ENCODE results near the gene LGI2.

The LGI2 gene

DNA sequence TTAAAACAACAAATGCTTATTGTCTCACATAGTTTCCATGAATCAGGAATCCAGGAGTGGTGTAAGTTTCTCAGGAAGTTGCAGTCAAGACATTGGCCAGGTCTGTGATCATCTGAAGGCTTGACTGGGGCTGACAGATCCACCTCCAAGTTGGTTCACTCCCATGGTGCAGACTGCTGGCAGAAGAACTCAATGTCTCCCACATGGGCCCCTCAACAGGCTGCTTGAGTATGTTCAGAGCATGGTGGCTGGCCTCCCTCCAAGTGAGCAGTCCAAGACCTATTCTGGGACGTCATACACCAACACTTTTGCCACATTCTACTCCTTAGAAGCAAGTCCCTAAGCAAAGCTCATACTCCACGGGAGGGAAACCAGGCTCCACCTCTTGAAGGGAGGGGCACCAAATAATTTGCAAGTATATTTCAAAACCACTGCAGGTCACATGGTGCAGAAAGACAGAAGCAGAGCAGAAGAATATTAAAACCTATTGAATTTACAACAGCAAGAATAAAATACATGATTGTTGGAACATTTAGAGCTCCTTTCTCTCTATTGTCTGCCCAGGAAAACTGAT, 35.3 kb downstream of the LGI2 start:
- DNase-seq (ENCODE audit: low read depth in 2 of 2) = no peak

DNA sequence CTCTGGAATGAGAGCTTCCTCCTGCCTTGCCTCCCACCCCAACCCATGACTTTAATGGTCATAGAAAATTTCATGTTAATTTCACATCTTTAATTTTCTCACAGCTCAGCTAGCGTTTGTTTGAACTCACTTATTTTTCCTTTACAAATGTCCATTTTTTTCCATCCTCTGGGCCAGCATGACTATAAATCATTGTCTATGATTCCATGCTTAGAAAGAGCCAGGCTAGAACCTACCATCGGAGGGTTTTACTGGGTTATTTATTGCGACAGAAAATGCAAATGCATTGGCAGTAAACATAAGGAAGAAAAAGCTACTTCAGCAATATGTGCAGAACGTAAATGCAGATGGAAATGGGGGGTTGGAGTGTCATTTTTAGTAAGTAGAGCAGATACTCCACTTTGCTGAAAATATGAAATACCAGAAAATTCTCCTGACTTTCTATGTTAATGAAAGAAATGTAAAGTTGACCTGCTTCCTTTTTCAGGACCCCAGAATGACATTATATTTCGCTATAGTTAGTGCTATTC, 37.1 kb downstream of the LGI2 start:
- DNase-seq (ENCODE audit: low read depth in 2 of 2) = no peak

DNA sequence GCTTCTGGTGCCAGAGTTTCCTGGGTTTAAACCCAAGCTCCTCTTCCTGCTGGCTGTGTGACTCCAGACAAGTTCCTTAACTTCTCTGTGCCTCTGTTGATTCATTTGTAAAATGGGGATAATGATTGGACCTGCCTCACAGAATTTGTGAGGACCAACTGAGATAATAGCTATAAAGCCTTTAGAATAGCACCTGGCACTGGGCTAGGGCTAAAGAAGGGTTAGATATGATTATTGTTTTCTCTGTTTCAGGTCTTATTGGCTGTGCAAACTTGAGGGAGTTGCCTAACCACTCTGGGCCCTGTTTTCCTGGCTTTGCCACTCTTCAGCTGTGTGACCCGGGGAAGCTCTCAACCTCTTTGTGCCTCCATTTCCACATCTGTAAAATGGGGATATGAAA, 37.8 kb downstream of the LGI2 start:
- DNase-seq (ENCODE audit: low read depth in 2 of 2) = no peak

DNA sequence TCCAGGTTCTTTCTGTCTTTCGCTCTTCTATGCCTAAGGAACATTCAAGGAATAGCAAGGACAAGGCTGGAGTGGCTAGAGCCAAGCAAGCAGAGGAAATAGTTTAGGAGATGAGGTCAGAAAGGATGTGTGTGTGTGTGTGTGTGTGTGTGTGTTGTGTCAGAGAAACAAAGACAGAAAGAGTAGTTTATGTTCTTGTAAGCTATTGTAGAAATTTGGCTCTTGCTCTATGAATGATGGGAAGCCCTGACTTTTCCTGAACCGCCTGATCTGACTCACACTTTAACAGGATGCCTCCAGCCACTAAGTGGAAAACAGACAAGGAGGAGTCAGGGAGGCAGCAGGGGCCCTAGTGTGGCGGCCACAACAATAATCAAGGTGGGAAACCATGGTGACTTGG, 39.7 kb downstream of the LGI2 start:
- no peak for DNase-seq (ENCODE audit: low read depth in 2 of 2)

DNA sequence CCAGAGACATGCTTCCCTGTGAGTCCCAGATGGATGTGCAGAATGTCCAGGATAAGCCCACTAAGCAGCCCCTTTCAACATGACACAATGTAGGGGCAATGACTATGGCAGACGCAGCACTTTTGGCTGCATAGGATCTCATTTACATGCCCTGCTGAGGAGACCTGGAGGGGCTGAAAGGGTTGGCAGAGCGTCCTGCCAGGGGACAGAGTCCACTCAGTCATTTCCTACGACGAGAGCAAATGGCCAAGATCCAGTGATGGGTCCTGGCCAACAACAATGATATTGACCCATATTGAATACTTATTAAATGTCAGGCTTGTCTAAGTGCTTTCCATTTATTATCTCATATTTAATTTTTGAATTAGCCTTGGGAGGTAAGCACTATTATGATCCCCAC, 41.4 kb downstream of the LGI2 start:
- DNase-seq (ENCODE audit: low read depth in 2 of 2) = no peak

DNA sequence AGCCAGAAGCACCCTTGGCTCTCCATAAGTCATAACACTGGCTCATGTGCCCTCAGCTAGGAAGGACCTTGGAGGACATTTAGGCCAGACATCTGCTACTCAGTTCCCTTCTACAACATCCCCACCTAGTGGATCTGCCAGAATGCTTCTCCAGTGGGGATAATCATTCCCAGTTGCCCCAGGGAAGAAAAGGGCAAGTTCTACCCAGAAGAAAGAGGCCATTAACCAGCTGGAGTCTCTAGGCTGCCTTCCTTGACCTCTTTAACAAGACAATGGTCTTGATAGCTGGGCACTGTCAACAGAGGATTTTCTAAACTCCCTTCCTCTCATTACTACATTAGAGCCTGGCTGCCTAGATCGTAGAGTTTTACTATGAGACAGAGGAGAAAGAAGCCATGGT, 42.0 kb downstream of the LGI2 start:
- no peak for DNase-seq (ENCODE audit: low read depth in 2 of 2)

DNA sequence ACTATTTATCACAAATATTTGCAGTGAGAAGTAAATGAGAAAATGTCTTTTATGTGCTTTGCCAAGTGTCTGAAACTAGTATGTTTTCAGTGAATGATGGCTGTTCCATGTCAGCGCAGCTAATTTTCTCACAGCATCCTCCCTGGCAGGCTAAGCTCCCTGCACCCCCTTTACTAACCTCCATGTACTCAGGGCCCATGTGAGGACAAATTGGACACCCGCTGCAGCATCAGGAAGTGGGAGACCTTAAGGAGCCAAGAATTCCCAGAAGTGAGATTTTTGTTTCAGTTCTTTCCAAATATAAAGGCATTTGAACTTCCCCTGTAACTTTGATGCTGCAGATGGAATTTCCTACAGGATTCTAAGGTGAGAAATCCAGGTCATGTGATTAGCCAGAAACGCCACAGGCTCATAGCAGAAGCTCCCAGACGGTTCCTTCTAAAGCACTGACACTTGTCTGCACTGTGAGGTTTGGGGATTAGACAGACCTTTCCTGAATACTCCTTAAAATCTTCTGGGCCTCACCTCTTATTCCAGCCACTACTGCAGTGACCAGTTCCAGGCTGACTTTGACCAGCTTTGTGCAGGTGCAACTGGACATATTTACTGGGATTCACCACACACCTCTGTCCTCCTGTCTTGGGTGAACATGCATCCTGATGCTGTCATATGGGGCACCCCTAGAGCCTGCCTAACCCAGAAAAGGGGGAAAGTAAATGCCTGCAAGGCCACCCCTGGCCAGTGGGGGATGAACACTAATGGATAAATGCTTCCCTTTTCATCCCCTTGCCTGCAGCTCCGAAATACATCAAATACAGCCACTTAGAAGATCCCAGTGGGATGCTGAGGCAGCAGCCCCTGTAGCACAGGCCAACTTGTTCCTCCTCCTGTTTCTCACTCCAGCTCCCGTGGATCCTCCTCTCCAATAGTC, 45.9 kb downstream of the LGI2 start:
- DNase-seq (ENCODE audit: low read depth in 2 of 2) = no peak

DNA sequence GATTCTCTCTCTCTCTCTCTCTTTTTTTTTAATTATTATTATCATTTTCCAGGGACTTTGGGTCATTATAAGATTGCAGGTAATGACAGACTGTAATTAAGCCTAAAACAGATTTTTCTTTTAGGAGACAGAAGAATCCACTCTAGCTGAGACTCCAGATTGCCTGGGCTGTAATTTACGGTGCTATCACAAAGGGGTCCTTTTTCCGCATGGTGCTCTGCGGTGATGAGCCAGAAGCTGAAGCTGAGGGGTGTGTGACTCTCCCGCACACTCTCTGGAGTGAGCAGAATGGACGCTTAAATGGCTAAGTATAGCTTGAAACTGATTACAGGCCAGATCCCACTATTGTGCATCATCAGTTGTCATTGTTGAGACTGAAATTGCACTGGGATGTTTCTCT, 50.0 kb downstream of the LGI2 start:
- no peak for DNase-seq (ENCODE audit: low read depth in 2 of 2)

DNA sequence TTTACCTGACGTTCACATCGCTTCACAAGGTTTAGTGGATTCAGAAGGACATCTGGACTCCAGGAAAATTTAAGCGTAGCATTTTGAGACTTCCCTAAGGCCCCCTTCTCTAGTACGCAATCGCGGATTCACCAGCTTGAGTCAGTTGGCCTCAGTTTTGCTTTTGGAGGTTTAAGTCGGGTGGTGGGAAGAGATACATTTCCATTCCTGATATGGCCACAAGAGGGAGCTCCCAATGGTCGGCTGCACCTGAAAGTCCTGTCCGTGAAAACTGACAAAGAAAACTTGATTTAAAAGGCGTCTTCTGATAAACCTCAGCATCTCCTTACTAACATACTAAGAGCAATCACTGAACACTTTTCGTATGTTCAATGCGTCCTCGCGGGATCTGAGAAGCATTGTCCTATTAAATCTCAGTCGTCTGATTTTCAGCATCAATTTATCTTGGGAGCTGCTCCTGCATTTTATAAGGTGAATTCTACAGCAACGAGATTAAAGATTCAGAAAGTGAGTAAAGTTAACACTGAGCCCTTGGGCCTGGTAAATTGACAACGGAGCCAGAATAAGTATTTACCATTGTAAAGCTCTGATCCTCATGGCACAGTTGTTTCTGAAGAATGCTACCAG, 50.6 kb downstream of the LGI2 start:
- peak; percentile 10 to 31 for DNase-seq (ENCODE audit: low read depth in 2 of 2)

DNA sequence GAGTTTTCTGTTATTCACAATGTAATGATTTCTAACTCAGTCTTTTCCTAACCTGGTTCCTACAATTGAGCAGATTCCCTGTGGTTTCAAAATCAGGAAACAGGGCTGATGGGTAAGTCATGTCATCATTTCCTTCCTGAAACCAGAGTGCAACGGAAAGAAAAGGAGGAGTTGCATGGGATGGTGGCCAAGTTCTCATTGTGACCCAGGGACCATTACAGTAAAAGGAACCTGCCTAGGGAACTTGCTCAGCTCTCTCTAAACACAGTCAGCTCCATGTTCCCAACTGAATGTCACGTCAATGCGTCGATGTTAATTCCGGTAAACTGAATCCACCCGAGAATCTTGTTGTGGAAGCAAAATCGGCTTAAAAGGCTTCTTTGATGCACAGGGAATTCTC, 51.2 kb downstream of the LGI2 start:
- DNase-seq (ENCODE audit: low read depth in 2 of 2) = no peak

DNA sequence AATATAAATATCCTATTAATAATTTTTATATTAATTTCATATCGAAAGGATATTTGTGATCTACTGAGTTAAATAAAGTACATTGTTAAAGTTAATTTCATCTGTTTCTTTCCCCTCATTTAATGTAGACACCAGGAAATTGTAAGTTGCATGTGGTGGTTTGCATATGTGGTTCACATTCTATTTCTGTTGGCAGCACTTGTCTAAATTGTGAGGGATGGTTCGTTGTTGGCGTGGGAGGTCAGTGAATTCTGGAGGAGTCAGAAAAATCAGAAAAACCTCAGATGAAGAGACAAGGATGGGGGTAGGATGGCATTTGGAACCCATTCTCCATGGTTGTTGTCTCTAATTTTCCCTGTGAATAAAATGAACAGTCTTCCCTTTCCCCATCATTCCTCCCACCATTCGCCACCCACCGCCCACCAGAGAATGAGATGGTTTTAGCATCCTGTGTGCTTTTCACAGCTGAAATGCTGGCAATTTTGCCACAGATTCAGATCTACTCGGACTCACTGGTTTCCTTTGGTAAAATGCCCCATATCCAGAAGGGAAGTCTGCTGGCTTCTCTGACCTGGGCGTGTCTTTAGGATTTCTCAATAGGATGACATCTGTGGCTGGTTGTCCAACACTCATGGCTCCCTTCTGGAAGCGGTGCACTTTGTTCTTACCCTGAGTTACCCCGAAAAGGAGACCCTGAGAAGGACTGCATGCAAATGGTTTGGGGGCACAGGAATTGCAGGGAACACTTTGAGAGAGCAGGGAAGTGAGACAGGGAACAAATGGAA, 52.3 kb downstream of the LGI2 start:
- DNase-seq (ENCODE audit: low read depth in 2 of 2) = no peak

DNA sequence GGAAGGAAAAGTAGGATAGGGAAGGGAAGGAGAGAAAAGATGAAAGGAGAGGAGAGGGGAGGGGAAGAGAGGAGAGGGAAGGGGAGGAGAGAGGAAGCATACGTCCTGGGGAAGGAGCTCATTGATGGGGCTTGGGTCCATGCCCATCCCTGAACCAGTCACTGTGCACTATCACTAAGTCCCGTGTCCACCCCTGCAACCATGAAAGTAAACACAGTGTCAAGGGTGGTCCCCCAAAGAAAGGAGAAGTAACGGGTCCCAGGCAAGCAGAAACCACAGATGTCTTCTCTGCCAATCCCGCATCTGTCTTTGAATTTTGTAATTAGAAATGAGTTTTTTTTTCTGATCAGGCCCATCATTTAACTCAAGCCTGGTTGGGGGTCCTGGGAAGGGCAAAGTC, 55.2 kb downstream of the LGI2 start:
- no peak for DNase-seq (ENCODE audit: low read depth in 2 of 2)

DNA sequence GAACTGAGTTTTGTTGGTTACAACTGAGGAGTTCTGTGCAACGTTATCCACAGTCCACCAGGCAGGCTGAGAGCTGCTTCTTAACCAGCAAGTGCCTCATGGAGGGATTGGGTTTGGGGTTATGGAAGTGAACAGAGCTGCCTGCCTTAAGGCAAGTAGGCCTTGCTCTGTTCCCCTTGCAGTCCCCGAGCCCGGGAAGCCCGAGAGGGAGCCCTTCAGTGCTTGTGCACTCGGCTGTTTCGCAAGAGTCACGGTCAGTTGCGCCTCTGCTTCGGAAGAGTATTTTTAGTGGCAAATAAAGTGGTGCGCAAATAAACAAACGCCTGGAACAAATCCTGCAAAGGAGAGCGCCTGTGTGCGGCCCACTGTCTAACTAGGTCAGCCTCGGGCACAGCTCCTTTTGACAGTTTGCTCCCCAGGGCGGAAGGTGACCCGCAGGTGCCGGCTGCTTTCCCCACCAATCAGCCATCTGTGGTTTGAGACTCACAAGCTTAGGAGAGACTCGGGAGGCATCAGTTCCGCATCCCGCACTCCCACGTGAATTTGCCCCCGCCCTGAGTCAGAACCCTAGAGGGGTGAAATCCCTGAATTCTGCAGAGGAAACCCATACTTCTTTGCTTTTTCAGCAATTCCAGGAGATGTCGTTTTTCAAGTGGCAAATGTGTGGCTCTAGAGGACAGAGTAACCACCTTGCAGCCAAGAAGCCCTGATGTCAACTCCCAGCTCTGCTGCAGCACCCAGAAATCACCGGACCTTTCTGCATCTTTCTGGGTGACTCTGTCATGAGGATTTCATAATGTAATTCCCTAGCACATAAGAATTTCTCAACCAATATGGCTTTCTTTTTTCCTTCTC, 56.8 kb downstream of the LGI2 start:
- DNase-seq (ENCODE audit: low read depth in 2 of 2) = no peak

DNA sequence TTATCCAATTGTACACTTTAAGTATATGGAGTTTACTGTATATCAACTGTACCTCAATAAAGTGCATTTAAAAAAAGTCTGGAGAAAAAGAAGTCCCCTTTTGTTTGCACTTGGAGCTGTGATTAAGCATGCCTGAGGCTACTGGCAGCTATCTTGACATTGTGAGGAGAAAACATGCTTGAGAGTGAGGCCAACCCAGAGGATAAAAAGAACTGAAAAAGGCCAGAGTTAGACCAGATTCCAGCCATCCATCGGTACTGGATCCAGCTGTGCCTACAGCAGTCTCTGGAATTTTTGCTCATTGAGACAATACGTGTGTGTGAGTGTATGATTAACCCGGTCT, 57.4 kb downstream of the LGI2 start:
- DNase-seq (ENCODE audit: low read depth in 2 of 2) = no peak

DNA sequence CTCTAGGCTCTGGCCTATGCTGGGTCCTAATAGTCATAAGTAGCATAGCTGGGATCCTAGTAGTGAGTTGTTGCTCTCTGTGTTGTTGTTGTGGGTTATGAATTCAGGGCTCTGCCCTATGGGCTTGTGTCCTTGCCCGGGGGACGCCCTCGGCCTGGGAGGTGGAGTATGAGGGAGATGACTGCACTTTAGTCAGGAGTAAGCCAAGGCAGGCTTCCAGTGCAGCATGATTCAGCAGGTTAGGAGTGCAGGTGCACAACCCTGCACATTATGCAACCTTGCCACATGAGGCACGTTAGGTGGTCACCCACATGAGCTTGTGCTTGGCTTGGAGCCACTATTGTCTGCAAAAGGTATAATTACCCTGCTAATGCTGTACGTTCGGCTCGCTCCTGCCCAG, 59.6 kb downstream of the LGI2 start:
- no peak for DNase-seq (ENCODE audit: low read depth in 2 of 2)

DNA sequence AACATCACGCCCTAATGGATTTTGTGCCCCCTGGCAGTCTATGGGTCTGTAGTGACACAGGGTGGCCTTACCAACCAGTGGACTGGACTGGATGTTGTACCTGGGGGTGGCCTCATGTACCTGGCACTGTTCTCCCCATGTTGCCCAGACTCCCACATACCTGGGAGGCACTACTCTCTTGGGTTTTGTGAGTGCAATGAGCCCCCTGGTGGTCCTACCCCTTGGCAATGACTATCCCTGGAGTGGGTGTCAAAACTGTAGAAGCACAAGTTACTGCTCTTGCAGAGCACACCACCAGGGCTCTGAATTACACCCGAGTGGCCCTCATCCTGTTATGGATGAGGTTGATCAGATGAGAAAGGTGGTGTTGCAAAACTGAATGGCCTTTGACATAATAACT, 60.1 kb downstream of the LGI2 start:
- no peak for DNase-seq (ENCODE audit: low read depth in 2 of 2)

DNA sequence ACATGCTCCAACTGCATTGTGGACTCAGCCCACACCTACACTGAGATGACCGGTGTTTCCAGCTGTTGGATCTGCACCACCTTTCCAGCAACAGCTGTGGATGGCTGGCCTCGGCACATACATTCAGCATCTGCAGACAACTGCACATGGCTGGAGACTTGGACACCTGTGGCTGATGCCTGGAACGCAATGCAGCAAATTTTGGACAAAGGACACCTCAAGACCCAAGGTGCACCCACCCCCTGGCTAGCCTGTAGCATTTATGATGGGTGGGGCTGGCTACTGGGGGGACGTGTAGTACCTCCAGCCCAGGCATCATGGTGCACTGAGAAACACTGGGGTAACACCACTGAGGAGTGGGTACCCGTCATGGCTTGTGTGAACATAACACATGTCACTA, 60.6 kb downstream of the LGI2 start:
- DNase-seq (ENCODE audit: low read depth in 2 of 2) = no peak

DNA sequence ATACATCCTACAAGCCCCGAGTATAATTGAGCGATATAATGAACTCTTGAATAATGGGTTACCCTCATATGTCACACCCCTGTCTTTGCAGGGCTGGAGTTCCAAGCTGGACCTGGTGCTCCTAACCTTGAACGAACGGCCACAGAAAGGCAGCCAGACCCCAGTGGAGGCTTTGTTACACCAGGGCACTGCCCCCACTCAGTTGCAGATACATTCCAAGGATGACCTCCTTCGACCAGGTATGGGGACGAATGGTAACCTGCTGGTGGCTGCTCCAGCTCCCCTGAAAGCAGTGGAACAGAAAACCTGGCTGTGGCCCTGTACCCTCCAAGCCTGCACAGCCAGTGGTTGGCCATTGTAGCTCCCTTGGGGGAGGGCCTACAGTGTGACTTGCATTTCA, 61.3 kb downstream of the LGI2 start:
- DNase-seq (ENCODE audit: low read depth in 2 of 2) = no peak

DNA sequence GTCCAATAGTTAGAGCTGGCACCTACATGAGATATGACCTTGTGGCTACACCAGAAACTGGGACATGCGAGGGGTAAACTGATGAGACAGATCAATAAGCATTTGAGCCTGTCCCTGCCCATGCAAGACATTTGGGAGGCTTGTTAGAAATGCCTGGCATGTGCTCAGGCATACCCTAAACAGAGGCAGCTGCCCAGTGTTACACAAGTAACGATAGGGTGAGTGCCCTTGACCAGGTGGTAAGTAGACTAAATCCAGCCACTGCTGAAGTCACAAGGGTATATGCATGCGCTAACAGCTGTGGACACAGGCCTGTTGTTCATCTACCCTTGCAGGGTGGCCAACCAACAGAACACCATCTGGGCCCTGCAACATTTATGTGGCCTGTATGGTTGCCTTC, 61.8 kb downstream of the LGI2 start:
- no peak for DNase-seq (ENCODE audit: low read depth in 2 of 2)

DNA sequence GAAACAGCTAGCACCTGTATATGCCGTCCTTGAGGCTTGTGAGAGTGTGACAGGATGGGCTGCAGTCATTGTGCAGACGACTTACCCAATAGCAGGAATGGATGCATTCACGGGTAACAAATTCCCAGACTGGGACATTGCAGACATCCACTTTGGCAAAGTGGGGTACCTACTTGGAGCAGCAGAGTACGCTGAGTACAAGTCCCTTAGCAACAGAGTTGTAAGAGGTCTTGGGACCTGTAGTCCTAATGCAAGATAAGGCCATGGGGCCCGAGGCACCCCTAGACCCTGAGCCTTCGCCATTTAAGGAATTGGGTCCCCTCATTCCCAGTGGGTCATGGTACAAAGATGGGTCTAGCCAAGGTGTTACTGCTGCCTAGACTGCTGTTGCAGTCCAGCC, 62.5 kb downstream of the LGI2 start:
- DNase-seq (ENCODE audit: low read depth in 2 of 2) = no peak

DNA sequence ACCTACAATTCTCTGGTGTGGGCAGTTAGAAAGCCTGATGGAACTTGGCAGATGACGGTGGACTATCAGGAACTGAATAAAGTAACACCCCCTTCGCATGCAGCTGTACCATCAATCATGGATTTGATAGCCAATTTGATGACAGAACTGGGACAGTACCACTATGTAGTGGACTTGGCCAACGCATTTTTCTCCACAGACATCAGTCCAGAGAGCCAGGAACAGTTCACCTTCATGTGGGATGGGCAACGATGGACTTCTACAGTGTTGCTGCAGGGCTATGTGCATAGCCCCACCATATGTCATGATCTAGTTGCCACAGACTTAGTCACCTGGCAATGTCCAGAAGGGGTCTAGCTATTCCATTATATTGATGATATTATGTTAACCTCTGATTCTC, 63.4 kb downstream of the LGI2 start:
- DNase-seq (ENCODE audit: low read depth in 2 of 2) = no peak
